GM13976 (cell line): Measurements from ENCODE around the gene ANGPTL4.

Experiments
- DNase-seq: peaks from one replicate; pipeline ENCODE4 v3.0.0; 2012; ENCODE audit warnings: low spot score
- CTCF ChIP-seq: IDR thresholded peaks from 2 replicates; pipeline ENCODE4 v1.5.1; 2012; ENCODE audit warnings: borderline replicate concordance, mild to moderate bottlenecking; ENCODE audit not compliant: insufficient read depth; ENCODE audit errors: extremely low read depth, missing control alignments, control extremely low read depth
- in situ Hi-C: fragments of 300-500 bp; cut with MboI; formaldehyde crosslinking; loops from one replicate; pipeline ENCODE4 v1.12.0; 2022; ENCODE audit warnings: low sequenced_read_pairs, mixed read lengths, inconsistent platforms; ENCODE audit not compliant: unreplicated experiment

Gene ANGPTL4

GRCh38 chr19:8358948-8359347 is 5.0 kb upstream of the ANGPTL4 start:
- in situ Hi-C loops = no loop called here
- TF ChIP-seq CTCF = no peak
- no peak for DNase-seq

GRCh38 chr19:8360196-8360595 is 3.8 kb upstream of the ANGPTL4 start:
- TF ChIP-seq CTCF = no peak
- no peak for DNase-seq
- in situ Hi-C loops = no loop called here

GRCh38 chr19:8361921-8362793 is 1.8 kb upstream of the ANGPTL4 start:
- DNase-seq = no peak
- no peak for TF ChIP-seq CTCF
- in situ Hi-C loops = no loop called here

GRCh38 chr19:8366121-8366581 is 2.2 kb downstream of the ANGPTL4 start:
- in situ Hi-C loops = no loop called here
- no peak for TF ChIP-seq CTCF
- DNase-seq = peak; percentile 36

GRCh38 chr19:8366961-8367326 is 3.0 kb downstream of the ANGPTL4 start:
- DNase-seq = no peak
- TF ChIP-seq CTCF = no peak

GRCh38 chr19:8367327-8368001 is 3.5 kb downstream of the ANGPTL4 start:
- no peak for DNase-seq
- TF ChIP-seq CTCF = no peak
- in situ Hi-C loops = no loop called here

More at GRCh38 chr19:8366961-8367326, 3.0 kb downstream of the ANGPTL4 start:
- in situ Hi-C loops = no loop called here
